GM18907 (cell line): ENCODE data around the gene CEP85L.

Source experiments
- ATAC-seq: cut with Tn5 transposase; IDR thresholded peaks from one replicate; pipeline ENCODE4 v1.9.1; 2021; ENCODE audit warnings: mild to moderate bottlenecking, moderate library complexity; ENCODE audit not compliant: unreplicated experiment

Gene CEP85L

DNA sequence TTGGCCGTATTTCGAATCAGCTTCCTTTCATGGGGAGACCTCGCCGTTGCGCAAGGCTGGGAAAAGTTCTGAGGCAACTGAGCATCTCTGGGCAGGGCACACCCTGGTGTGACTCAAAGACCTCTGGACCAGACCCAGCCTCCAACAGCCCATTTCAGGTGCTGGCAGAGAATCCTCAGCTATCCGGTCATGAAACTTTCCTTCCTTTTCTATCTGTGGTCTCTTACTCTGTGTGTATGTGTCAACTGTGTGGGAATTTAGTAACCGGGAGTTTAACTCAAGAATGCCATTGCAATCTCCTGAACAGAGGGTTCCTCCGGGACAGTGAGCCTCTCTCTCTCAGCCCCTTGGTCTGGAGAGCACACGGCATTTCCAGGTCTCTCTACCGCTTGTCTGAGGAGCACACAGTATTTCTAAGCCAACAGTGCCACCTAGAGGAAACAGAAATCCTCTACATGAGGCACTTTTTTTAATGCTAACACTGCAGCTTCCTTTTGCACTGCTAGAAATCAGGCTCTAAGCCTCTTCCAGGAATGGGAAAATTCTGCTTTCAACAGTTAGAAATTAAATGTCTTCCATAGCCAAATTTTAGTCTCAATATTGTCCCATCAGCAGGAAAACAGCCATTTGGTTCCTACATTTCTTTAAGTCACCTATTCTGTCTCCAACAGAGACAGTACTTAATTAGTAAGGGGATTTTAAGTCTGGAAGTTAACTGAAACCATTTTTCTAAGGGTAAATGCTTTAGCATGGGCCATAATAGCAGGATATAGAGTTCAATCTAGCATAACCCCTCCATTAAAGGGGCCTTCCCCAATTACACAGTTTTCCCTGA lies 70.6 kb downstream of the CEP85L start:
- peak; percentile 76 for ATAC-seq

DNA sequence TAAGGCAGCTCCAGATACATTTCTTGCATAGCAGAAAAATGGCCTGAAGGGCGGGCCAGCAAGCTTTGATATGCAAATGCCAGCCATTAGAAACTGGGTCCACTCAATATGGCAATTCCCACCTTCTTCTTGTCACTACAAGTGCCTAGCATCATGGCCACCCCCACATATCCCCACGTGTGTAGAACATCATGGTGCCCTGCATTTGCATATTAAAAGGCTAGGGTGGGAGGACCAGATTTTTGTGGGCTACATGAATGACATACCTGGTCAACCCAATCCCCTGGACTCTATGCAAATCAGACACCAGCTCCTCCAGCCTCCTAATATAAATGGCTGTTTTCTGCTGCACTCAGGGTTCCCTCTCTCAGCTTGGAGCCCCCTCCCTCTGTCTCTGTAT lies 71.6 kb downstream of the CEP85L start:
- no peak for ATAC-seq

DNA sequence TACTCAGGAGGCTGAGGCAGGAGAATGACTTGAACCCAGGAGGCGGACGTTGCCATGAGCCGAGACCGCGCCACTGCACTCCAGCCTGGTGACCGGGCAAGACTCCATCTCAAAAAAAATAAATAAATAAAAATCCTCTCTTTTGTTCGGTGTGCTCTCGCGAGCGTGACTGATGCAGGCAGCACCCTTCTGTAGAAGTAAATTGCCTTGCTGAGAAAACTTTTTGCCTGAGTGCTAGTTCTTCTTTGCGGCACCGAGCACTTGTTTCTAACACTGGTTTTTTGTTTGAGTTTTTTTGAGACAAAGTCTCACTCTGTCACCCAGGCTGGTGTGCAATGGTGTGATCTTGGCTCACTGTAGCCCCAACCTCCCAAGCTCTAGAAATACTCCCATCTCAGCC lies 72.8 kb downstream of the CEP85L start:
- ATAC-seq = no peak

DNA sequence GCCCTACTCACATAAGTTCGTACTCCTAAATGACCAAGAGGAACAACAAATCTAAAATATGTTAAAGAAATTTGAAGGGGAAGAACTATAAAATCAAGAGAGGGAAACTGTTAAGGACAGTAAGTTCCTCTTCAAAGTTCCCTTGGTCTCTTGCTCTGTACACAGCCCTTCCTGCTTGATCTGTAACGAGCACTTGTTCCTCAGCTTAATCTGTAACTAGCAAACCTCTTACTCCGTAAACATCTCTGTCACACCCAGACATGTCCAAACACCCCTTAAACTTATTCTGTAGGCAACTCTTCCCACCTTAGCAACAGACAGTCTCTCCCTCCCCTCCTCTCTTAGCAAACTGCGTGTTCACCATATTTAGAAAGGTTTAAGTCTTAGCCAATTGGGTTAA lies 73.4 kb downstream of the CEP85L start:
- ATAC-seq = no peak

DNA sequence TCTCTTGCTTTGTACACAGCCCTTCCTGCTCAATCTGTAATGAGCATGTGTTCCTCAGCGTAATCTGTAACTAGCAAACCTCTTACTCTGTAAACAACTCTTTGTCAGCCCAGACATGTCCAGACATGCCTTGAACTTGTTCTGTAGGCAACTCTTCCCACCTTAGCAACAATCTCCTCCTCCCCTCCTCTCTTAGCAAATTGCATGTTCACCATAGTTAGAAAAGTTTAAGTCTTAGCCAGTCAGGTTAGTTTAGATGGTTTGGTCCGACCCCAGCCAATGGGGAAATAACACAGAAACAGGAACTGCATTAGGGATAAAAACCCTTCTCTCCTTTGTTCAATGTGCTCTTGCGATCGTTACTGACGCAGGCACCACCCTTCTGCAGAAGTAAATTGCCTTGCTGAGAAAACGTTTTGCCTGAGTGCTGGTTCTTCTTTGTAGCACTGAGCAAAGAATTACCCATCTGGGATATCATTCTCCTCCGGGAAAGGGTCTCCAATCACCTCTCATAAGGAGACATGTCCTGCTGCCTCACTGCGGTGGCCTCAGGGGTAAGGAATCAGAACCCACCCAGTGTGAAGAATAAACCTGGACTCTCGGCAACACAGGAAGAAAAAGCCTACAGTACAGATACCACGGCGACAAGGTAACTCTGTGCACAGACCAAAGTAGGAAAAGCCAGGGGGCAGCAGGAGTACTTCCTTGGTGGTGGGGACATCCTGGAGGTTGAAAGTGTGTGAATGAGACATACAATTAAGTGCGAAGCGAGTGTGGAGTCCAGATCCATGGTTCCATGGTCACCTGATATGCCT lies 77.1 kb downstream of the CEP85L start:
- ATAC-seq = no peak

DNA sequence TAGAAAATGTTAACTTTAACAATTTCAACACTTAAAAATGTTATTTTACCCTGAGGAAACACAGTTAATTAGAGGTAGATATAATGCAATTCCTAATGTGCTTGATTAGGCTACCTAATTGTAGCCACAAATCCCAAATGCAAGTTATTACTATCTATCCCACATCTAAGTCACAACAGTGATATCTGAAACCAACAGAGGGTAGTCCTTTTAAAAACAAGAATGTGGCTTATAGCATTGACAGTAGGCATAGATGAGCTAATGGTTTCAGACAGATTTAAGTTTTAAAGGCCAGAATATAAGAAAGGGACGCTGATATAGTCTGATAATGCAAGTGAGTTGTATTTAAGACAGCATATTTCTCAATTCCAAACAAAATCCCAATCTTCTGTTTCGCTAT lies 80.3 kb downstream of the CEP85L start:
- ATAC-seq = no peak

DNA sequence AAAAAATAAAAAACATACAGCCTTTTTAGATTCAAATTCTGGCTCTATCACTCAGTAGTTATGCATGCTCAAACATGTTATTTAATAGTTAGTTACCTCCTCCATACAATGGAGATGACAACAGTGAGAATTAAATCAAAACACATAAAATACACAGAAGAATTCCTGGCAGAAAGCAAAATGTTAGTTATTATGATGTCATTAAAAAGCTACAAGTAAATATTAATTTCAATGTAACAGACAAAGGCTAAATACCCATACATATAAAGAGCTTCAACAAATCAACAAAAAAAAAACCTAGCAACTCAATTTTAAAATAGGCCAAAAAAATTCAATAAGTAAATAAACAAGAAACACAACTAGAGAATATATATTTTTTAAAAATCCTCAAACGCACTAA lies 81.9 kb downstream of the CEP85L start:
- no peak for ATAC-seq

DNA sequence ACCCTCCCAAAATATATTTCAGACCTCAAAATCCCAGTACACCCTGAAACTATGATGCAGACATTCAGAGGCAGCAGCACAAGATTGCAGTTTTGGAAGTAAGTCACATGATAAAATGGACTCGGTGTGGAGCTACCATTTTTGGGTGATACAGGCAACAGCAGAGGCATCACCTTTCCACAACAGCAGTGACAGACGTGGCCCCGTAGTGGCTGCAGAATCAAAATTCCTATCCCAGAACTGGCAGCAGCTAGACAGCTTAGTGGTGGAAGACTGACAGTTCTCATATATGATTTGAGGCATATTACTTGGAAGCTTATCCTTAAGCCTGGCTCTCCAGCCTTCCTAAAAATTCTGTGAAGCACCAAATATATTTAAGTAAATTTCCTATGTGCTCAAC lies 83.4 kb downstream of the CEP85L start:
- ATAC-seq = no peak

DNA sequence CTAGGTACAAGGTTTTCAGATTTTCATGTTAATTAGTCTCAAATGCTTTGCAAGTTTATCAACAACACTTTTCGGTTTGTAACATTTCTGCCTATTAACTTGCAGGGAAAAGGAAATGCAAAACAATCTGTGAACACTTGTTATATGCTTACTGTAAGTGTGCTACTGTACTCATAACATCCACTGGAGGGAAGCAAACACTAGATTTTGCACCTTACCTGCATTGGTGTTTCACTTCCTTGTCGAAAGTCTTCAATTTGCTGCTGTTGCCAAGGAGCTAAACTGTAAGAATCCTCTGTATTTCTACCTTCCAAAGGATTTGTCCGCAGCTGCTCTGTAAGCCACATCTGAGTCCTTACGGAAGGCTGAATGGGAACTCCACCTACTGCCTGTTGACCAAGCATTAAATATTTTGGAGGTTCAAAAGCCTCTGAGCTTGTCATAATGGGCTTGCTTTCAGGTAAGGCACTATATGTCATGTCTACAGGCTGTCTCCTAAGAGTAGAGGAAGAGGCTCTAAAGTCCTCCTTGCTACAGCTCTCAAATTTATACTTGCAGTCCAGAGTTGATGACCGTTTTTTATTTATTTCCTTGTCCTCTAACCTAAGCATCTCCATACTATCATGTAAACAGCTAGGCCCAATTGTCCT lies 86.0 kb downstream of the CEP85L start:
- ATAC-seq = peak; percentile 98

DNA sequence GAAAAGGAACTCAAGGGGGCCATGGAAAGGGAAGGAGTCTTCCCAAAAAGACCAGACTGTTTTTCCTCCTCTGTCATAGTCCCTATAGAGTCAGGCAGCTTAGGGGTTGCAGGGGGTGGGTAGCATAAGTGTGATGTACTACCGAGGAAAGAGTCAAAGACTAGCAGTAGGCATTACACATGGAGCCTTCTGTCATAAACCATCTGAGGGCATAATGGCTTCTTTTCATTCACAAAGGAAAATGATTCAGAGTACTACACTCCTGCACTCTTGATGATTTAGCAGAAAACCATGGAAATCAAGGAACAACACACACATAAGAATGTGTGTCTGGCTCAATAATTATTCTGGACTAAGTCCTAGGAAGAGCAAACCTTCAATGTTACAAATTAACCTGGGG lies 88.4 kb downstream of the CEP85L start:
- no peak for ATAC-seq

DNA sequence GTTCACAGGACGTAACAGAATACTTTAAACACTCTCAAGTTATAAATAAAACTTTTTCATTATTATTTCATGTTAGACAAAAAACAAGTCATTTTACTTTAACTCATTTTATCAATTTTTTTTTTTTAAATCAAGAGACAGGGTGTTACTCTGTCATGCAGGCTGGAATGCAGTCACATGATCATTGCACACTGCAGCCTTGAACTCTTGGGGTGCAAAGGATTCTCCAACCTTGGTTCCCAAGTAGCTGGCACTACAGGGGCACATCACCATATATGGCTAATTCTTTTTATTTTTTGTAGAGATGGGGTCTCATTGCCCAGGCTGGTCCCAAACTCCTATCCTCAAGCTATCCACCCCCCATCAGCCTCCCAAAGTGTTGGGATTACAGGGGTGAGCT lies 89.1 kb downstream of the CEP85L start:
- no peak for ATAC-seq

DNA sequence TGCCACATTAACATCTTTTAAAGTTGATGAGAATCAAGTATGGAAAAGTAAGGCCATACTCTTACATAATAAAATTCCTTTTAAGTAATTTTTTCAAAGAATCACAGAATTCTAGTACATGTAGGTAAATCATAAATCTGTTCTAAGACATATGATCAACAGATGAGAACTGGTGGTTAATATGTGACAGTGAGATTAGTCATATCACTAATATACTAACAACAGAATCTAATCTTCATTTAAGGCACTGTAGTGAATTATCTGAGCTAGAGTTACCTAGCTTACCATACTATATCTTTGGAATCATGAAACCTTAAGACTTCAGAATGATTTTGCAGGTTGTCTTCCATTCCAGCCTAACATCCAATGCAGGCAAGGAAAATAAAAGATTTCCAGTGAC lies 91.7 kb downstream of the CEP85L start:
- ATAC-seq = peak; percentile 85

DNA sequence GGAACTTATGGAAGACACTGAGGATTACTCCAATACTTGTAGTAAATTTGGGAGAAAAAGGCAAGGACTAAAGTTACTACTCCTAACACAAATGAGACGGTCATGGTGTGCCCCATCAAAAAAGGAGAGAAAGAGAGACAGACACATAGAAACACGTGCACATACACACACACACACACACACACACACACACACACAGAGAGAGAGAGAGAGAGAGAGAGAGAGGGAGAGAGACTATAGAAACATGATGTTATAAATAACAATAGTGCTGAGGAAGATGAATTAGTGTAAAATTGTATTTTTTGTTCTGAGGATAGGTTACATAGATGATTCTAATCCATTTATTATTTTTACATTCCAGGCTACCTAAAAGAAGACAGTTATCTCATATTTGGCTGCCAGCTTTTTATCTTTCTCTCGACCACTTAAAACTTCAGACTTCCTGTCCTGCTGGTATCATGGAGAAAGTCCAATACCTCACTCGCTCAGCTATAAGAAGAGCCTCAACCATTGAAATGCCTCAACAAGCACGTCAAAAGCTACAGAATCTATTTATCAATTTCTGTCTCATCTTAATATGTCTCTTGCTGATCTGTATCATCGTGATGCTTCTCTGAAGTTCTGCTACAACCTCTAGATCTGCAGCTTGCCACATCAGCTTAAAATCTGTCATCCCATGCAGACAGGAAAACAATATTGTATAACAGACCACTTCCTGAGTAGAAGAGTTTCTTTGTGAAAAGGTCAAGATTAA lies 92.8 kb downstream of the CEP85L start:
- ATAC-seq = peak; percentile 77

DNA sequence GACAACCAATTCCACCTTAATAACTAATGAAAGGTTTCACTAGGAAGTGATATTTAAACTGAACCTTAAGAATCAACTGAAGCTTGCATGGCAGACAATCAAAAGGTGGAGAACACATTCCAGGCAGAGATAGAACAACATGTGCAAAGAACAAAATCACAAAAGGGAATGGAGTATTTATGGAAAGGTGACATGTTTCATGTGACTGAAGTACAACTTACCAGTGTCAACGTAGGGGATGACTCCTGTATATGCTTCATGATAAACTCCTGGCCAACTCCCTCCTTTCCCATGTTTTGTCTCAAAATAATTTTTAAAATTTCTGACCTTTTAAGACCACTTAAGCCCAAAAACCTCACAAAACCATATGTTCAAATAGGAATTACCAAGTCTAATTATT lies 96.7 kb downstream of the CEP85L start:
- no peak for ATAC-seq

DNA sequence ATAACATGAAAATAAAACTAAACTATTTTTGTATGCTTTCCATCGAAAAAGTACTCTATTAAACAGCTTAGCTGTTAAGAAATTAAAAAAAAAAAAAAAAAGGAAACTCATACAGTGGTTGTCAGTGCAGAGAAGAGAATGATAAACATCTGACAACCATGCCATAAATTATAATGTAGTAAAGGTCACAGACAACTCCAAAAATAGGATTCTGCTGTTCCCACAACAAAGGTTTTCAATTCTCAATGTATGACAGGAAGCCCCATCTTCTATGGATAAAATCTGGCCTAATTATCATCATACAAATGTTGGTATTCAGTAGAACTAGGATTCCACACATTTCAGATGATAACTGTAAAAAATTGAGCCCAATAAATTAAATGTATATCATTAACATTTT lies 98.3 kb downstream of the CEP85L start:
- ATAC-seq = no peak

DNA sequence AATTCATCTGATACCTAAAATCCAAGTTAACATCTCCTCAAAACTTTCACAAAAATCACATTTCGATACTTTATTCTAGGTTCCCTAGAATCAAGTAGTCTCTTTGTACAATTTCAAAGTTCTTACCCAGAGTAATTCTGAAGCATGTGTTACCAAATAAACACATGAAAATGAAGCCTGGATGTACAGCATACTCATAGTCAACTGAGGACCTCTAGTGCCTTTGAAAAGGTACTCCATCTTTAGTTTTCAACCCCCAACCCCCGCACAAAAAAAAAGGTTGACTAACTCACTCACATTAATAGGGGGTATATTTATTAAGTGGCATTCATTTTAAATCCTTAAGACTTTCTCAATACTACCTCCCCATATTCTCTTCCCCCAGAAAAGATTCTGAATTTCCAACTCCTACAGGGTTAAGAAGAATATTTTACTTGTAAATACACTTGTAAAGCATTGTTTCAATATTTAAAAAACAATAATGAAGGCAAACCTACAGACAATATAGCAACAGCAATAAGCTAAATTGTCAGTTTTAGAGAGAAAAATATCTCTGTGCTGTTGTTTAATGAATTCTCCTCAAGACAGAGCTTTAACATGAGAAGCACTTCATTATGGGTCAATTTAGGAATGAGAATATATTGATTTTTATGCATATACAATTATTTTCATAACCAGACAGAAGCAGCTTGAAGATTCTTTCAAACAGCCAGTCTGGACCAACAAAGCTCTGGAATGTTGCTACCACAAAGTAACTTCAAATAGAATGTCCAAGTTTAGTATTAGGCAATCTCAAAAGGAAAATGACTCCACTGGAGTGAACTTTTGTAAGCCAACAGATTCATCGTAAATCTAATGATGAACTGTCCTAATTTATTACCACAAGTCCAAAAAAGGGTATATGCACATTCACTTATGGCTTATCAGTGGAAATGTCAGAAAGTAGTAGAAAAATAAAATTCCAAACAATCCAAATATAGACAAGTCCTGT lies 100.0 kb downstream of the CEP85L start:
- peak; percentile 92 for ATAC-seq

DNA sequence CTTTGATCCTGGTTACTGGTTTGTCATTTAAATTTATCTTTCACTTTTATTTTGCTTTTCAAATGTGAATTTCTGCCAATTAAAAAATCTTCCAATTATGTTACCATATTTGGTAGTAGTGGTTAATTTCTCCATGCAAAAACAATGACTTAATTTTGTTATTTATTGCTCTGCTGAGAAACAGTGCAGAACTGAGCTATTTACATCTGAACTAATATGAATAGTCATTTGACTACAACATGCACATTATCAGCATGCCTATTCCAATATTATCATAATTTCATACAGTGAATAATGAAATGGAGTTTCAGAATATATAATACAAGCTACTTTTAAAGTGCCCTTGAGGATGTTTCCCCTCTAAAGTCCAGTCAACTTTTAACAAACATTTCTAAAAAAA lies 102.8 kb downstream of the CEP85L start:
- ATAC-seq = no peak

DNA sequence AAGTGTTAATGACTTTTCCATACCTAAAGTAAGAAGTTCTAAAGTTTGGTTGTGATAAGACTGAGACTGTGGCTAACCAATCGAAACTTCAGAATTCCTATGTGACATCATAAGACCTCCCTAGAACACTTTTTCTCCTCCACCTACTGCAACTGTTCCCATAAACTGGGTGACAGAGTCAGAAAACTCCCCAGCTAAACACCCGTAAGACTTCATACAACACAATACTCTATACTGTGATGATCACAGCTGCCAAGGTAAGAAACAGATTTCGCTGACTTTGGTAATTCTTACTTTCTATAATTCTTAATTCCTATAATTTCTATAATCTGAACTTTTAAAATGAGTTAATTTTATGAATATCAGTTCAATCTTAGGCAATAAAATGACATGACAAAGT lies 103.3 kb downstream of the CEP85L start, which contains the start of gene PLN:
PLN (plus strand) TSS at position 161 of the 400 bp plus-strand sequence. CDS start 10,626 bp downstream, outside the sequence.
- no peak for ATAC-seq

DNA sequence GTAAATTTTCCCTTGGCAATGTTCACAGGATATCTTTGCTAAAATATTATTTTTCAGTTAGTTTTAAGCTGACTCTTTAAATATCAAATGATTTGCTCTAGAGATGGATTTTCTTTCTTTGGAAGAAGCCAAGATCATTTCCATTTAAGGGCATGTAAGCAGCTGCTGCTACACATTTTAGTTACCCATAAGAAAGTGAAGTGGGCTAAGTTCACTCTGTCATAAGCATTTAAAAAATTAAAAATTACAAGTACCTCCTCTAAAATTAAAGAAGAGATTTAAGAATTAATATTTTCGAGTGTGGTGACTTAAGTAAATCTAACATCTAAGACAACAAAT lies 104.5 kb downstream of the CEP85L start:
- ATAC-seq = no peak
